K562 (cell line): Measurements from ENCODE around the gene SYNJ2. TPM values are rescaled to one million over a fixed set of nuclear protein-coding genes. Genes with fewer than 3 reads are reported as not detected.

ENCODE experiments used
- ATAC-seq: fragments of 200-7000 bp; cut with Tn5 transposase; 3 replicates; pipeline ENCODE4 v1.9.1; 2020; ENCODE audit warnings: moderate library complexity
- BruUV-seq: library from RNA; stranded (reverse); fragments of 400-500 nt; replicated peaks from 2 replicates; lab custom pipeline; 2021; lab: Mats Ljungman, UMichigan
- CTCF ChIA-PET: fragments of 300-600 bp; formaldehyde crosslinking; extraction: SDS; loops from one replicate; lab custom pipeline; 2021; ENCODE audit warnings: low intra/inter-chr PET ratio; lab: Yijun Ruan, JAX
- POLR2A ChIA-PET: fragments of 300-600, 350-650 bp; sonication (Branson Sonifier 250); formaldehyde crosslinking; extraction: SDS; loops from one replicate; lab custom pipeline; 2021; ENCODE audit warnings: antibody characterized with exemption, inconsistent platforms; lab: Yijun Ruan, JAX
- DNase-seq, 4 experiments: peaks; one replicate each; pipeline versions ENCODE4 v3.0.0 to v3.0.0-alpha.2; 2011 to 2018; ENCODE audit warnings: low spot score in 3 of 4, mixed read lengths in 3 of 4; ENCODE audit errors: extremely low read depth in 1 of 4
- FAIRE-seq: peaks from 2 replicates; lab custom pipeline; 2011; peaks lifted over from hg19 to GRCh38; lab: Jason Lieb, UNC
- H2AFZ ChIP-seq: 2 replicates; pipeline ENCODE4 v1.6.0; 2011; ENCODE audit warnings: low read depth, low read length, control low read depth, inconsistent platforms
- H3K27ac ChIP-seq: fragments of 200-600 bp; 3 replicates; pipeline ENCODE4 v1.8.0; 2011; ENCODE audit warnings: low read depth, mild to moderate bottlenecking, control low read depth, inconsistent platforms, low read length, moderate library complexity, mixed read lengths; ENCODE audit errors: extremely low read depth
- H3K27me3 ChIP-seq, 2 experiments: fragments of 300-600 bp in 1 of 2; 2 replicates in 1 of 2; 3 replicates in 1 of 2; pipeline versions ENCODE4 v1.6.0 to v1.8.0; 2011; ENCODE audit warnings: inconsistent platforms in 2 of 2, low read length in 2 of 2, mild to moderate bottlenecking in 1 of 2, mixed read lengths in 1 of 2, moderate library complexity in 1 of 2; ENCODE audit not compliant: control insufficient read depth in 2 of 2, insufficient read depth in 2 of 2
- H3K36me3 ChIP-seq: fragments of 300-600 bp; 3 replicates; pipeline ENCODE4 v1.8.0; 2011; ENCODE audit warnings: mild to moderate bottlenecking, low read length, inconsistent platforms; ENCODE audit not compliant: control insufficient read depth, insufficient read depth
- H3K4me1 ChIP-seq, 2 experiments: fragments of 200-600 bp in 1 of 2; replicated peaks in 1 of 2; 2 replicates in 1 of 2; 3 replicates in 1 of 2; pipeline versions ENCODE4 v1.5.1 to v1.8.0; 2011; ENCODE audit warnings: inconsistent platforms in 2 of 2, low read length in 2 of 2, mild to moderate bottlenecking in 1 of 2, mixed read lengths in 1 of 2, moderate library complexity in 1 of 2; ENCODE audit not compliant: control insufficient read depth in 2 of 2, insufficient read depth in 2 of 2
- H3K4me2 ChIP-seq: 2 replicates; pipeline ENCODE4 v1.6.1; 2011; ENCODE audit warnings: low read length, control low read depth, inconsistent platforms, mixed read lengths; ENCODE audit not compliant: insufficient read depth
- H3K4me3 ChIP-seq: fragments of 200-600 bp; sonication (generic), shearing (Covaris generic); 2 replicates; pipeline ENCODE4 v1.5.1; 2016; ENCODE audit warnings: control low read depth, inconsistent platforms
- H3K79me2 ChIP-seq: fragments of 200-600 bp; 3 replicates; pipeline ENCODE4 v1.8.0; 2011; ENCODE audit warnings: low read length, inconsistent platforms; ENCODE audit not compliant: control insufficient read depth, insufficient read depth
- H3K9ac ChIP-seq, 2 experiments: 2 replicates each; pipeline versions ENCODE4 v1.6.0 to v1.6.1; 2011; ENCODE audit warnings: low read depth in 2 of 2, low read length in 2 of 2, control low read depth in 1 of 2, inconsistent platforms in 1 of 2, mild to moderate bottlenecking in 1 of 2, mixed read lengths in 1 of 2; ENCODE audit not compliant: insufficient read depth in 1 of 2
- H3K9me1 ChIP-seq: one replicate; pipeline ENCODE4 v1.6.0; 2011; ENCODE audit warnings: inconsistent platforms, mild to moderate bottlenecking, low read length, moderate library complexity; ENCODE audit not compliant: control insufficient read depth, insufficient read depth
- H3K9me3 ChIP-seq: replicated peaks from 2 replicates; pipeline ENCODE4 v1.5.1; 2011; ENCODE audit warnings: low read depth, low read length, inconsistent platforms; ENCODE audit not compliant: control insufficient read depth, insufficient read depth
- H4K20me1 ChIP-seq: replicated peaks from 2 replicates; pipeline ENCODE4 v1.6.1; 2011; ENCODE audit warnings: low read length, inconsistent platforms, mixed read lengths; ENCODE audit not compliant: control insufficient read depth, insufficient read depth
- ARID4B ChIP-seq: sonication (generic); formaldehyde crosslinking; IDR thresholded peaks from 2 replicates; pipeline ENCODE4 v1.8.0; 2022; ENCODE audit warnings: mild to moderate bottlenecking, missing genetic modification reagents
- BHLHE40 ChIP-seq: IDR thresholded peaks from 2 replicates; pipeline ENCODE4 v1.6.1; 2011; ENCODE audit warnings: low read length, improper control_type of control experiment
- FOXJ2 ChIP-seq: fragments of 200-800 bp; sonication (Bioruptor generic); IDR thresholded peaks from 2 replicates; pipeline ENCODE4 v1.6.1; 2016; ENCODE audit warnings: missing genetic modification characterization, missing compliant biosample characterization
- TFAP4 ChIP-seq: sonication (generic); formaldehyde crosslinking; IDR thresholded peaks from 2 replicates; pipeline ENCODE4 v1.8.0; 2022; ENCODE audit warnings: missing genetic modification reagents, mild to moderate bottlenecking, moderate library complexity, borderline replicate concordance
- WGBS: fragments of 100-300 bp; shearing (Covaris generic); methylation state at CpG from one replicate; pipeline ENCODE4 v1.1.6; 2016; ENCODE audit warnings: low coverage, mixed read lengths; ENCODE audit not compliant: insufficient coverage; ENCODE audit errors: missing lambda C conversion rate; 5-methylcytosine and 5-hydroxymethylcytosine counted together
- in situ Hi-C: fragments of 300-500 bp; cut with MboI; formaldehyde crosslinking; loops from 4 replicates; pipeline ENCODE4 v1.15.0; 2018; ENCODE audit warnings: inconsistent platforms, mixed read lengths
- intact Hi-C: fragments of 100-400 bp; cut with micrococcal nuclease; formaldehyde crosslinking; loops from 2 replicates; pipeline ENCODE4 v1.14.2; 2022
- polyA plus RNA-seq, 8 experiments: library from polyadenylated mRNA; depleted of rRNA in 4 of 8; stranded (reverse) in 5 of 8; unstranded in 3 of 8; fragments of >200 nt; fragmentation: Nextera tagmentation in 2 of 8; fragmentation: Illumina TruSeq in 1 of 8; extraction: Ambion mirVana in 2 of 8; extraction: Trizol in 1 of 8; gene quantifications; 2 replicates each; pipeline versions ENCODE4 v1.2.1 to v1.2.3, GENCODE V29; 2011 to 2014; ENCODE audit warnings: inconsistent platforms in 1 of 8, missing spikeins in 1 of 8
- total RNA-seq, 7 experiments: library from RNA; depleted of rRNA in 6 of 7; stranded (reverse); fragments of >200 nt in 6 of 7; fragmentation: Illumina TruSeq in 2 of 7; extraction: Trizol in 2 of 7; gene quantifications; 2 replicates each; pipeline versions ENCODE4 v1.2.1 to v1.2.3, GENCODE V29; 2011 to 2021; ENCODE audit warnings: low replicate concordance in 1 of 7
- TF ChIP-seq, protein P1 (sequence below): sonication (generic); formaldehyde crosslinking; IDR thresholded peaks from 2 replicates; pipeline ENCODE4 v1.8.0; 2023; ENCODE audit warnings: missing genetic modification reagents, mild to moderate bottlenecking, borderline replicate concordance
- TF ChIP-seq, protein P2 (sequence below): sonication (generic); formaldehyde crosslinking; IDR thresholded peaks from 2 replicates; pipeline ENCODE4 v1.4.0; 2020; ENCODE audit warnings: mild to moderate bottlenecking, missing genetic modification reagents

Gene SYNJ2
- total and polyA plus RNA-seq, 9 of the 15 experiments (the other 6 are each of a cell fraction or from before 2014, with no cell fraction given), result 3.0 to 27.7 (median 17.8) TPM

DNA sequence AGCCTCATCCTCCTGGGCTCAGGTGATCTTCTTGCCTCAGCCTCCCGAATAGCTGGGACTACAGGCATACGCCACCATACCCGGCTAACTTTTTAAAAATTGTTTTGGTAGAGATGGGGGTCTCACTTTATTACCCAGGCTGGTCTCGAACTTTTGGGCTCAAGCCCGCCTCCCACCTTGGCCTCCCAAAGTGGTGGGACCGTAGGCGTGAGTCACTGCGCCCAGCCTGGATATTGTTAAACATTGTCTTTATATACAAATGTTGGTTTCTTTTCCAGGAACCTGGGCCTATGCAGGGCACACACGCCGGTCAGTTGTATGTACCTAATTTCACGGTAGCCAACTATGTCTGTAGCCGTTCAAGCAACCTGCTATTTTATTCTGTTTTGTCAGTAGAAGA lies 60.1 kb downstream of the SYNJ2 start:
- no TSS peak for BruUV-seq
- 90% methylated on average over 11 of the region's 12 CpGs for WGBS

More for the DNA sequence above, 60.1 kb downstream of the SYNJ2 start:
- TF ChIP-seq FOXJ2, result 0 out of 2 replicates have a peak, but pooled peaks have one; percentile 16
- no peak for TF ChIP-seq ARID4B
- no peak for TF ChIP-seq TFAP4
- 0 out of 2 replicates have a peak, but pooled peaks have one; percentile 7 for TF ChIP-seq BHLHE40
- TF ChIP-seq, protein P1, sequence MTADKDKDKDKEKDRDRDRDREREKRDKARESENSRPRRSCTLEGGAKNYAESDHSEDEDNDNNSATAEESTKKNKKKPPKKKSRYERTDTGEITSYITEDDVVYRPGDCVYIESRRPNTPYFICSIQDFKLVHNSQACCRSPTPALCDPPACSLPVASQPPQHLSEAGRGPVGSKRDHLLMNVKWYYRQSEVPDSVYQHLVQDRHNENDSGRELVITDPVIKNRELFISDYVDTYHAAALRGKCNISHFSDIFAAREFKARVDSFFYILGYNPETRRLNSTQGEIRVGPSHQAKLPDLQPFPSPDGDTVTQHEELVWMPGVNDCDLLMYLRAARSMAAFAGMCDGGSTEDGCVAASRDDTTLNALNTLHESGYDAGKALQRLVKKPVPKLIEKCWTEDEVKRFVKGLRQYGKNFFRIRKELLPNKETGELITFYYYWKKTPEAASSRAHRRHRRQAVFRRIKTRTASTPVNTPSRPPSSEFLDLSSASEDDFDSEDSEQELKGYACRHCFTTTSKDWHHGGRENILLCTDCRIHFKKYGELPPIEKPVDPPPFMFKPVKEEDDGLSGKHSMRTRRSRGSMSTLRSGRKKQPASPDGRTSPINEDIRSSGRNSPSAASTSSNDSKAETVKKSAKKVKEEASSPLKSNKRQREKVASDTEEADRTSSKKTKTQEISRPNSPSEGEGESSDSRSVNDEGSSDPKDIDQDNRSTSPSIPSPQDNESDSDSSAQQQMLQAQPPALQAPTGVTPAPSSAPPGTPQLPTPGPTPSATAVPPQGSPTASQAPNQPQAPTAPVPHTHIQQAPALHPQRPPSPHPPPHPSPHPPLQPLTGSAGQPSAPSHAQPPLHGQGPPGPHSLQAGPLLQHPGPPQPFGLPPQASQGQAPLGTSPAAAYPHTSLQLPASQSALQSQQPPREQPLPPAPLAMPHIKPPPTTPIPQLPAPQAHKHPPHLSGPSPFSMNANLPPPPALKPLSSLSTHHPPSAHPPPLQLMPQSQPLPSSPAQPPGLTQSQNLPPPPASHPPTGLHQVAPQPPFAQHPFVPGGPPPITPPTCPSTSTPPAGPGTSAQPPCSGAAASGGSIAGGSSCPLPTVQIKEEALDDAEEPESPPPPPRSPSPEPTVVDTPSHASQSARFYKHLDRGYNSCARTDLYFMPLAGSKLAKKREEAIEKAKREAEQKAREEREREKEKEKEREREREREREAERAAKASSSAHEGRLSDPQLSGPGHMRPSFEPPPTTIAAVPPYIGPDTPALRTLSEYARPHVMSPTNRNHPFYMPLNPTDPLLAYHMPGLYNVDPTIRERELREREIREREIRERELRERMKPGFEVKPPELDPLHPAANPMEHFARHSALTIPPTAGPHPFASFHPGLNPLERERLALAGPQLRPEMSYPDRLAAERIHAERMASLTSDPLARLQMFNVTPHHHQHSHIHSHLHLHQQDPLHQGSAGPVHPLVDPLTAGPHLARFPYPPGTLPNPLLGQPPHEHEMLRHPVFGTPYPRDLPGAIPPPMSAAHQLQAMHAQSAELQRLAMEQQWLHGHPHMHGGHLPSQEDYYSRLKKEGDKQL (CRISPR knock-in tag), result no peak
- TF ChIP-seq, protein P2, sequence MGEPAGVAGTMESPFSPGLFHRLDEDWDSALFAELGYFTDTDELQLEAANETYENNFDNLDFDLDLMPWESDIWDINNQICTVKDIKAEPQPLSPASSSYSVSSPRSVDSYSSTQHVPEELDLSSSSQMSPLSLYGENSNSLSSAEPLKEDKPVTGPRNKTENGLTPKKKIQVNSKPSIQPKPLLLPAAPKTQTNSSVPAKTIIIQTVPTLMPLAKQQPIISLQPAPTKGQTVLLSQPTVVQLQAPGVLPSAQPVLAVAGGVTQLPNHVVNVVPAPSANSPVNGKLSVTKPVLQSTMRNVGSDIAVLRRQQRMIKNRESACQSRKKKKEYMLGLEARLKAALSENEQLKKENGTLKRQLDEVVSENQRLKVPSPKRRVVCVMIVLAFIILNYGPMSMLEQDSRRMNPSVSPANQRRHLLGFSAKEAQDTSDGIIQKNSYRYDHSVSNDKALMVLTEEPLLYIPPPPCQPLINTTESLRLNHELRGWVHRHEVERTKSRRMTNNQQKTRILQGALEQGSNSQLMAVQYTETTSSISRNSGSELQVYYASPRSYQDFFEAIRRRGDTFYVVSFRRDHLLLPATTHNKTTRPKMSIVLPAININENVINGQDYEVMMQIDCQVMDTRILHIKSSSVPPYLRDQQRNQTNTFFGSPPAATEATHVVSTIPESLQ (CRISPR knock-in tag), result 0 out of 2 replicates have a peak, but pooled peaks have one; percentile 12
- TF ChIP-seq, all 486 proteins: peak for 3
- H3K9me3 ChIP-seq, result no peaks in the 10 kb centered on the region
- no peak overlapping the region for H3K4me3 ChIP-seq
- H2AFZ ChIP-seq, result 0 out of 2 replicates have a peak overlapping the region, but pooled peaks have one; percentile 24
- peaks cover 8% of the 10 kb centered on the region; the same call in 2 of the 3 replicates for H3K79me2 ChIP-seq
- no peak for DNase-seq
- peaks cover 15% of the 10 kb centered on the region for H3K36me3 ChIP-seq
- no peak for ATAC-seq
- H3K27ac ChIP-seq, result peak overlapping the region; percentile 58; the same call in 2 of the 3 replicates
- POLR2A ChIA-PET, result interaction anchor here (1.2 to 4.3 kb wide), 3 partner anchors 7 to 16 kb away, joined by 3 to 19 read pairs (median 4); no protein-coding TSS in a partner anchor
- H3K4me2 ChIP-seq, result peak overlapping the region; percentile 69; the same call in 1 of the 2 replicates
- no peaks in the 10 kb centered on the region for H3K27me3 ChIP-seq
- H3K4me1 ChIP-seq, result peaks cover 46 to 60% of the 10 kb centered on the region in 2 experiments
- H3K9me1 ChIP-seq, result peaks cover 6% of the 10 kb centered on the region
- in situ Hi-C loops (no loop called here), intact Hi-C loops (loop anchor here (2.0 kb wide), 1 partner anchor 59 kb away; no protein-coding TSS in a partner anchor)
- CTCF ChIA-PET, result no interaction called here
- no peaks in the 10 kb centered on the region for H4K20me1 ChIP-seq
- no peak for FAIRE-seq
- H3K9ac ChIP-seq, result peak overlapping the region in 1 of 2 experiments; percentile 20; a peak in 1 of 4 replicates
